DOHH2 (cell line): ENCODE measurements around the gene EFCAB5.
"Not testable (repeated sequence)": the region's sequence is repeated elsewhere in the genome, so short reads cannot be mapped to it uniquely, and the experiment has no call there.

ENCODE experiments used
- H3F3A ChIP-seq: fragments of 200-600 bp; sonication (generic), shearing (Covaris generic); 2 replicates; pipeline ENCODE4 v1.6.0; 2016; ENCODE audit warnings: antibody characterized with exemption, mild to moderate bottlenecking; ENCODE audit not compliant: control insufficient read depth, insufficient read depth
- H3K27ac ChIP-seq: fragments of 200-600 bp; sonication (generic); 2 replicates; pipeline ENCODE4 v1.5.1; 2014; ENCODE audit warnings: low read depth, mild to moderate bottlenecking, low read length, moderate library complexity
- H3K27me3 ChIP-seq: fragments of 200-600 bp; sonication (generic); 2 replicates; pipeline ENCODE4 v1.6.1; 2014; ENCODE audit warnings: mild to moderate bottlenecking, low read length, mixed read lengths; ENCODE audit not compliant: control insufficient read depth
- H3K36me3 ChIP-seq: fragments of 200-600 bp; sonication (generic); 2 replicates; pipeline ENCODE4 v1.6.1; 2014; ENCODE audit warnings: mild to moderate bottlenecking, low read length, moderate library complexity, mixed read lengths; ENCODE audit not compliant: control insufficient read depth
- H3K4me1 ChIP-seq: fragments of 200-600 bp; sonication (generic); 2 replicates; pipeline ENCODE4 v1.6.1; 2014; ENCODE audit warnings: mild to moderate bottlenecking, low read length, mixed read lengths; ENCODE audit not compliant: control insufficient read depth
- H3K4me2 ChIP-seq: fragments of 200-600 bp; sonication (generic); 2 replicates; pipeline ENCODE4 v1.6.0; 2014; ENCODE audit warnings: mild to moderate bottlenecking, low read length, moderate library complexity
- H3K4me3 ChIP-seq: fragments of 200-600 bp; sonication (generic); 2 replicates; pipeline ENCODE4 v1.5.1; 2014; ENCODE audit warnings: mild to moderate bottlenecking, low read length, mixed read lengths
- H3K79me2 ChIP-seq: fragments of 200-600 bp; sonication (generic); 2 replicates; pipeline ENCODE4 v1.6.1; 2014; ENCODE audit warnings: mild to moderate bottlenecking, low read length, mixed read lengths; ENCODE audit not compliant: control insufficient read depth
- H3K9me2 ChIP-seq: fragments of 200-600 bp; sonication (generic); replicated peaks from 2 replicates; pipeline ENCODE4 v1.6.1; 2014; ENCODE audit warnings: mild to moderate bottlenecking, low read length, mixed read lengths; ENCODE audit not compliant: control insufficient read depth
- H3K9me3 ChIP-seq: fragments of 200-600 bp; sonication (generic); 2 replicates; pipeline ENCODE4 v1.6.1; 2014; ENCODE audit warnings: antibody characterized with exemption, low read length, mixed read lengths; ENCODE audit not compliant: control insufficient read depth, insufficient read depth
- H4K20me1 ChIP-seq: fragments of 200-600 bp; sonication (generic); 2 replicates; pipeline ENCODE4 v1.6.0; 2014; ENCODE audit warnings: low read depth, mild to moderate bottlenecking, antibody characterized with exemption, low read length, moderate library complexity; ENCODE audit not compliant: control insufficient read depth, insufficient read depth
- EZH2phosphoT487 ChIP-seq: fragments of 200-600 bp; sonication (generic); IDR thresholded peaks from 2 replicates; pipeline ENCODE4 v1.6.1; 2017; ENCODE audit warnings: borderline replicate concordance, mild to moderate bottlenecking, antibody characterized with exemption, low read length, moderate library complexity, mixed read lengths
- TF ChIP-seq, protein P1 (sequence below): fragments of 200-600 bp; sonication (generic); IDR thresholded peaks from one replicate; pipeline ENCODE4 v1.5.1; 2014; ENCODE audit warnings: antibody characterized with exemption, mild to moderate bottlenecking, low read depth, low read length; ENCODE audit not compliant: poor library complexity, severe bottlenecking

Gene EFCAB5

GRCh38 chr17:30116661-30117551, 175.5 kb downstream of the EFCAB5 start, which contains the start of gene NSRP1:
TSS of gene NSRP1 (plus strand) at chr17:30116816. CDS start at chr17:30116844, 28 bp downstream.
- Histone ChIP-seq H3K4me3 (peak within 1 kb of the TSS; percentile 76), H4K20me1 (peaks cover 3% of the 10 kb centered on the region; the same call in 1 of the 2 replicates), H3F3A (peaks cover 3% of the 10 kb centered on the region; the same call in 1 of the 2 replicates), H3K9me3 (no peaks in the 10 kb centered on the region), H3K4me2 (peak within 1 kb of the TSS; percentile 69), H3K4me1 (peaks cover 32% of the 10 kb centered on the region), H3K9me2 (no peaks in the 10 kb centered on the region), H3K27ac (peak within 1 kb of the TSS; percentile 86), H3K27me3 (no peaks in the 10 kb centered on the region), H3K79me2 (peaks cover 57% of the 10 kb centered on the region), H3K36me3 (peaks cover 43% of the 10 kb centered on the region)
- TF ChIP-seq EZH2phosphoT487: no peak
- TF ChIP-seq, protein P1, sequence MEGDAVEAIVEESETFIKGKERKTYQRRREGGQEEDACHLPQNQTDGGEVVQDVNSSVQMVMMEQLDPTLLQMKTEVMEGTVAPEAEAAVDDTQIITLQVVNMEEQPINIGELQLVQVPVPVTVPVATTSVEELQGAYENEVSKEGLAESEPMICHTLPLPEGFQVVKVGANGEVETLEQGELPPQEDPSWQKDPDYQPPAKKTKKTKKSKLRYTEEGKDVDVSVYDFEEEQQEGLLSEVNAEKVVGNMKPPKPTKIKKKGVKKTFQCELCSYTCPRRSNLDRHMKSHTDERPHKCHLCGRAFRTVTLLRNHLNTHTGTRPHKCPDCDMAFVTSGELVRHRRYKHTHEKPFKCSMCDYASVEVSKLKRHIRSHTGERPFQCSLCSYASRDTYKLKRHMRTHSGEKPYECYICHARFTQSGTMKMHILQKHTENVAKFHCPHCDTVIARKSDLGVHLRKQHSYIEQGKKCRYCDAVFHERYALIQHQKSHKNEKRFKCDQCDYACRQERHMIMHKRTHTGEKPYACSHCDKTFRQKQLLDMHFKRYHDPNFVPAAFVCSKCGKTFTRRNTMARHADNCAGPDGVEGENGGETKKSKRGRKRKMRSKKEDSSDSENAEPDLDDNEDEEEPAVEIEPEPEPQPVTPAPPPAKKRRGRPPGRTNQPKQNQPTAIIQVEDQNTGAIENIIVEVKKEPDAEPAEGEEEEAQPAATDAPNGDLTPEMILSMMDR: no peak

- Histone ChIP-seq H3K9me3 (no peaks in the 10 kb centered on the region), H3K79me2 (peaks cover 64% of the 10 kb centered on the region), H3K27ac (peak overlapping the region; percentile 86), H4K20me1 (peaks cover 3% of the 10 kb centered on the region; the same call in 1 of the 2 replicates), H3K36me3 (peaks cover 49% of the 10 kb centered on the region), H3K27me3 (no peaks in the 10 kb centered on the region), H3K9me2 (no peaks in the 10 kb centered on the region), H3K4me3 (peak overlapping the region; percentile 76), H3F3A (peaks cover 3% of the 10 kb centered on the region), H3K4me1 (peaks cover 33% of the 10 kb centered on the region), H3K4me2 (peak overlapping the region; percentile 69)
- no peak for TF ChIP-seq EZH2phosphoT487
- TF ChIP-seq, protein P1: no peak
These were observed 176.2 kb downstream of the EFCAB5 start for GRCh38 chr17:30117675-30118081.

DNA sequence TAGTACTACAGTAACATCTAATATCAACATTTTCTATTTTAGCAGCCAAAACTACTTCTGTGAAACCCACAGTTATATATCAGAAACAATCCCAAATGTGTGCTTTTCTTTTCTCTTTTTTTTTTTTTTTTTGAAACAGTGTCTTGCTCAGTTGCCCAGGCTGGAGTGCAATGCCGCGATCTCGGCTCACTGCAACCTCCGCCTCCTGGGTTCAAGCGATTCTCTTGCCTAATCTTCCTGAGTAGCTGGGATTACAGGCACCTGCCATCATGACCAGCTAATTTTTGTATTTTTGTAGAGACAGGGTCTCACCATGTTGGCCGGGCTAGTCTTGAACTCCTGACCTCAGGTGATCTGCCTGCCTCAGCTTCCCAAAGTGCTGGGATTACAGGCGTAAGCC, 177.2 kb downstream of the EFCAB5 start:
- Histone ChIP-seq H3K4me3 (peak overlapping the region; percentile 76), H3K79me2 (peaks cover 73% of the 10 kb centered on the region)
- H4K20me1 ChIP-seq: not testable (repeated sequence)

GRCh38 chr17:30124273-30124796, 182.9 kb downstream of the EFCAB5 start:
- Histone ChIP-seq H3K79me2 (peaks cover 91% of the 10 kb centered on the region), H3K9me3 (no peaks in the 10 kb centered on the region), H4K20me1 (peaks cover 17% of the 10 kb centered on the region; the same call in 1 of the 2 replicates), H3K9me2 (no peaks in the 10 kb centered on the region), H3F3A (peaks cover 14% of the 10 kb centered on the region), H3K27me3 (no peaks in the 10 kb centered on the region), H3K27ac (no peak overlapping the region), H3K4me3 (no peak overlapping the region), H3K4me1 (peaks cover 25% of the 10 kb centered on the region), H3K36me3 (peaks cover 81% of the 10 kb centered on the region), H3K4me2 (no peak overlapping the region)
- TF ChIP-seq EZH2phosphoT487: no peak
- TF ChIP-seq, protein P1: no peak

More for the DNA sequence above, 177.2 kb downstream of the EFCAB5 start:
- H3K9me2 ChIP-seq, H3K27ac ChIP-seq, H3K27me3 ChIP-seq, H3K9me3 ChIP-seq, H3F3A ChIP-seq: not testable (repeated sequence)
- H3K36me3 ChIP-seq: peaks cover 54% of the 10 kb centered on the region
- peaks cover 33% of the 10 kb centered on the region for H3K4me1 ChIP-seq
- peak overlapping the region; percentile 69 for H3K4me2 ChIP-seq
